K562 (cell line): ENCODE results near the gene CSN1S1. TPM values are rescaled to one million over a fixed set of nuclear protein-coding genes. Genes with fewer than 3 reads are reported as not detected.

Experiments
- ATAC-seq: fragments of 200-7000 bp; cut with Tn5 transposase; 3 replicates; pipeline ENCODE4 v1.9.1; 2020; ENCODE audit warnings: moderate library complexity
- BruUV-seq: library from RNA; stranded (reverse); fragments of 400-500 nt; replicated peaks from 2 replicates; lab custom pipeline; 2021; lab: Mats Ljungman, UMichigan
- CTCF ChIA-PET: fragments of 300-600 bp; formaldehyde crosslinking; extraction: SDS; loops from one replicate; lab custom pipeline; 2021; ENCODE audit warnings: low intra/inter-chr PET ratio; lab: Yijun Ruan, JAX
- POLR2A ChIA-PET: fragments of 300-600, 350-650 bp; sonication (Branson Sonifier 250); formaldehyde crosslinking; extraction: SDS; loops from one replicate; lab custom pipeline; 2021; ENCODE audit warnings: antibody characterized with exemption, inconsistent platforms; lab: Yijun Ruan, JAX
- DNase-seq, 4 experiments: peaks; one replicate each; pipeline versions ENCODE4 v3.0.0 to v3.0.0-alpha.2; 2011 to 2018; ENCODE audit warnings: low spot score in 3 of 4, mixed read lengths in 3 of 4; ENCODE audit errors: extremely low read depth in 1 of 4
- FAIRE-seq: peaks from 2 replicates; lab custom pipeline; 2011; peaks lifted over from hg19 to GRCh38; lab: Jason Lieb, UNC
- H2AFZ ChIP-seq: 2 replicates; pipeline ENCODE4 v1.6.0; 2011; ENCODE audit warnings: low read depth, low read length, control low read depth, inconsistent platforms
- H3K27ac ChIP-seq: fragments of 200-600 bp; 3 replicates; pipeline ENCODE4 v1.8.0; 2011; ENCODE audit warnings: low read depth, mild to moderate bottlenecking, control low read depth, inconsistent platforms, low read length, moderate library complexity, mixed read lengths; ENCODE audit errors: extremely low read depth
- H3K27me3 ChIP-seq, 2 experiments: fragments of 300-600 bp in 1 of 2; 2 replicates in 1 of 2; 3 replicates in 1 of 2; pipeline versions ENCODE4 v1.6.0 to v1.8.0; 2011; ENCODE audit warnings: inconsistent platforms in 2 of 2, low read length in 2 of 2, mild to moderate bottlenecking in 1 of 2, mixed read lengths in 1 of 2, moderate library complexity in 1 of 2; ENCODE audit not compliant: control insufficient read depth in 2 of 2, insufficient read depth in 2 of 2
- H3K36me3 ChIP-seq: fragments of 300-600 bp; 3 replicates; pipeline ENCODE4 v1.8.0; 2011; ENCODE audit warnings: mild to moderate bottlenecking, low read length, inconsistent platforms; ENCODE audit not compliant: control insufficient read depth, insufficient read depth
- H3K4me1 ChIP-seq, 2 experiments: fragments of 200-600 bp in 1 of 2; replicated peaks in 1 of 2; 2 replicates in 1 of 2; 3 replicates in 1 of 2; pipeline versions ENCODE4 v1.5.1 to v1.8.0; 2011; ENCODE audit warnings: inconsistent platforms in 2 of 2, low read length in 2 of 2, mild to moderate bottlenecking in 1 of 2, mixed read lengths in 1 of 2, moderate library complexity in 1 of 2; ENCODE audit not compliant: control insufficient read depth in 2 of 2, insufficient read depth in 2 of 2
- H3K4me2 ChIP-seq: 2 replicates; pipeline ENCODE4 v1.6.1; 2011; ENCODE audit warnings: low read length, control low read depth, inconsistent platforms, mixed read lengths; ENCODE audit not compliant: insufficient read depth
- H3K4me3 ChIP-seq: fragments of 200-600 bp; sonication (generic), shearing (Covaris generic); 2 replicates; pipeline ENCODE4 v1.5.1; 2016; ENCODE audit warnings: control low read depth, inconsistent platforms
- H3K79me2 ChIP-seq: fragments of 200-600 bp; 3 replicates; pipeline ENCODE4 v1.8.0; 2011; ENCODE audit warnings: low read length, inconsistent platforms; ENCODE audit not compliant: control insufficient read depth, insufficient read depth
- H3K9ac ChIP-seq, 2 experiments: 2 replicates each; pipeline versions ENCODE4 v1.6.0 to v1.6.1; 2011; ENCODE audit warnings: low read depth in 2 of 2, low read length in 2 of 2, control low read depth in 1 of 2, inconsistent platforms in 1 of 2, mild to moderate bottlenecking in 1 of 2, mixed read lengths in 1 of 2; ENCODE audit not compliant: insufficient read depth in 1 of 2
- H3K9me1 ChIP-seq: one replicate; pipeline ENCODE4 v1.6.0; 2011; ENCODE audit warnings: inconsistent platforms, mild to moderate bottlenecking, low read length, moderate library complexity; ENCODE audit not compliant: control insufficient read depth, insufficient read depth
- H3K9me3 ChIP-seq: replicated peaks from 2 replicates; pipeline ENCODE4 v1.5.1; 2011; ENCODE audit warnings: low read depth, low read length, inconsistent platforms; ENCODE audit not compliant: control insufficient read depth, insufficient read depth
- H4K20me1 ChIP-seq: replicated peaks from 2 replicates; pipeline ENCODE4 v1.6.1; 2011; ENCODE audit warnings: low read length, inconsistent platforms, mixed read lengths; ENCODE audit not compliant: control insufficient read depth, insufficient read depth
- GTF2B ChIP-seq: IDR thresholded peaks from 2 replicates; pipeline ENCODE4 v1.6.1; 2011; ENCODE audit not compliant: insufficient read length; ENCODE audit errors: extremely low read depth
- GTF2F1 ChIP-seq: IDR thresholded peaks from 2 replicates; pipeline ENCODE4 v1.6.1; 2011; ENCODE audit warnings: low read depth, low read length, improper control_type of control experiment
- HEY1 ChIP-seq: fragments of 250-450 bp; sonication (Bioruptor Pico); IDR thresholded peaks from 2 replicates; pipeline ENCODE4 v1.5.0; 2020; ENCODE audit warnings: mild to moderate bottlenecking, moderate library complexity, borderline replicate concordance
- KDM5B ChIP-seq: fragments of 200-600 bp; sonication (generic); IDR thresholded peaks from 2 replicates; pipeline ENCODE4 v1.6.1; 2012; ENCODE audit warnings: low read depth, mild to moderate bottlenecking, moderate library complexity, low read length, control low read depth, inconsistent platforms; ENCODE audit not compliant: insufficient replicate concordance
- POLR2A ChIP-seq: fragments of 450-650 bp; conservative IDR thresholded peaks from 2 replicates; pipeline ENCODE4 v1.6.1; 2016
- STAT5A ChIP-seq: IDR thresholded peaks from 2 replicates; pipeline ENCODE4 v1.6.1; 2012; ENCODE audit warnings: low read length, inconsistent platforms, borderline replicate concordance
- THAP7 ChIP-seq: fragments of 250-450 bp; sonication (Bioruptor Pico); IDR thresholded peaks from 2 replicates; pipeline ENCODE4 v1.5.0; 2021
- TSHZ1 ChIP-seq: fragments of 250-450 bp; sonication (Bioruptor Pico); IDR thresholded peaks from 2 replicates; pipeline ENCODE4 v1.4.0; 2020; ENCODE audit warnings: mild to moderate bottlenecking, moderate library complexity
- ZBTB17 ChIP-seq: fragments of 450-650 bp; formaldehyde crosslinking; IDR thresholded peaks from 2 replicates; pipeline ENCODE4 v1.4.0; 2020; ENCODE audit warnings: mild to moderate bottlenecking
- ZNF133 ChIP-seq: fragments of 250-450 bp; sonication (Bioruptor Pico); IDR thresholded peaks from 2 replicates; pipeline ENCODE4 v1.4.0; 2020; ENCODE audit warnings: mild to moderate bottlenecking
- WGBS: fragments of 100-300 bp; shearing (Covaris generic); methylation state at CpG from one replicate; pipeline ENCODE4 v1.1.6; 2016; ENCODE audit warnings: low coverage, mixed read lengths; ENCODE audit not compliant: insufficient coverage; ENCODE audit errors: missing lambda C conversion rate; 5-methylcytosine and 5-hydroxymethylcytosine counted together
- in situ Hi-C: fragments of 300-500 bp; cut with MboI; formaldehyde crosslinking; loops from 4 replicates; pipeline ENCODE4 v1.15.0; 2018; ENCODE audit warnings: inconsistent platforms, mixed read lengths
- intact Hi-C: fragments of 100-400 bp; cut with micrococcal nuclease; formaldehyde crosslinking; loops from 2 replicates; pipeline ENCODE4 v1.14.2; 2022
- polyA plus RNA-seq, 8 experiments: library from polyadenylated mRNA; depleted of rRNA in 4 of 8; stranded (reverse) in 5 of 8; unstranded in 3 of 8; fragments of >200 nt; fragmentation: Nextera tagmentation in 2 of 8; fragmentation: Illumina TruSeq in 1 of 8; extraction: Ambion mirVana in 2 of 8; extraction: Trizol in 1 of 8; gene quantifications; 2 replicates each; pipeline versions ENCODE4 v1.2.1 to v1.2.3, GENCODE V29; 2011 to 2014; ENCODE audit warnings: inconsistent platforms in 1 of 8, missing spikeins in 1 of 8
- total RNA-seq, 7 experiments: library from RNA; depleted of rRNA in 6 of 7; stranded (reverse); fragments of >200 nt in 6 of 7; fragmentation: Illumina TruSeq in 2 of 7; extraction: Trizol in 2 of 7; gene quantifications; 2 replicates each; pipeline versions ENCODE4 v1.2.1 to v1.2.3, GENCODE V29; 2011 to 2021; ENCODE audit warnings: low replicate concordance in 1 of 7

CSN1S1 gene
- total and polyA plus RNA-seq, 9 of the 15 experiments (the other 6 are each of a cell fraction or from before 2014, with no cell fraction given): not detected

- TF ChIP-seq GTF2F1 (no peak), GTF2B (no peak)
Measured at GRCh38 chr4:69910016-69910782, 20.7 kb upstream of the CSN1S1 start (continued).

- Histone ChIP-seq H3K9me1 (no peaks in the 10 kb centered on the region), H3K9me3 (no peaks in the 10 kb centered on the region), H3K4me1 (no peaks in the 10 kb centered on the region), H2AFZ (no peak overlapping the region), H3K27ac (no peak overlapping the region), H3K9ac (no peak overlapping the region), H3K36me3 (no peaks in the 10 kb centered on the region), H4K20me1 (no peaks in the 10 kb centered on the region), H3K4me3 (no peak overlapping the region), H3K27me3 (no peaks in the 10 kb centered on the region), H3K4me2 (no peak overlapping the region), H3K79me2 (no peaks in the 10 kb centered on the region)
- 0% methylated on average over 4 of the region's 4 CpGs for WGBS
- ChIA-PET CTCF (no interaction called here), POLR2A (no interaction called here)
- ATAC-seq: no peak
- in situ Hi-C loops (no loop called here), intact Hi-C loops (no loop called here)
- no peak for TF ChIP-seq STAT5A
- TF ChIP-seq POLR2A: no peak
- TF ChIP-seq KDM5B: no peak
- no peak for TF ChIP-seq THAP7 (CRISPR knock-in tag)
- TF ChIP-seq HEY1 (CRISPR knock-in tag): no peak
- TF ChIP-seq GTF2B: no peak
- no peak for TF ChIP-seq ZNF133 (CRISPR knock-in tag)
- TF ChIP-seq ZBTB17 (CRISPR knock-in tag): no peak
- no peak for TF ChIP-seq TSHZ1 (CRISPR knock-in tag)
- DNase-seq: no peak
- BruUV-seq: no TSS peak
- FAIRE-seq: no peak
Measured at GRCh38 chr4:69920874-69921273, 10.0 kb upstream of the CSN1S1 start.
